GM10266 (cell line): ENCODE results near the gene TOMM22.

Experiments
- DNase-seq: peaks from one replicate; pipeline ENCODE4 v3.0.0; 2012; ENCODE audit errors: extremely low spot score
- TF ChIP-seq, protein P1 (sequence below): IDR thresholded peaks from 2 replicates; pipeline ENCODE4 v1.5.1; 2012; ENCODE audit warnings: mild to moderate bottlenecking, low read depth; ENCODE audit not compliant: control insufficient read depth, insufficient read depth; ENCODE audit errors: missing control alignments

Gene TOMM22

DNA sequence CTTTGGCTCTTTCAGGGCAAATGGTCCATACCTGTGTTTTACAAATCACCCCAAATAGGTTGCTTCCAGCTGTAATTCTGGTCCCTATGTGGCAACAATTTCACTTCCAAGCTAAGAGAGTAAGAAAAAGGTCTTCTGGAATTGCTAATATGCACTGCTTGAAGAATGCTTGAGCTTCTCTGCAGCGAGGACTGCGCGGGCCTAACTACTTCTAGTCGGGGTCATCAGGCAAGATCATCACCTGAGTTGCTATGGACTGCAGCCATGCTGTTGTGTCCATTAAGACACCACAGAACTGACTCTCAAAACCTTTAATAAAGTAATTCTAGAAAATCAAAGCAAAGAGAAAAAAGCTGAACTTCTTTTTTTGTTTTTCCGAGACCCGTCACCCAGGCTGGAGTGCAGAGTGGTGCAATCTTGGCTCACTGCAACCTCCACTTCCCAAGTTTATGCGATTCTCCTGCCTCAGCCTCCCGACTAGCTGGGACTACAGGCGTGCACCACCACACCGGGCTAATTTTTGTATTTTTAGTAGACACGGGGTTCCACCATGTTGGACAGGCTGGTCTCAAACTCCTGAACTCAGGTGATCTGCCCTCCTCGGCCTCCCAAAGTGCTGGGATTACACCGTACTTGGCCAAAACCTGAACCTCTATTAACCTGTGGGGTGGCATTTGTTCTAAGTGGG lies 16.8 kb downstream of the TOMM22 start:
- TF ChIP-seq, protein P1, sequence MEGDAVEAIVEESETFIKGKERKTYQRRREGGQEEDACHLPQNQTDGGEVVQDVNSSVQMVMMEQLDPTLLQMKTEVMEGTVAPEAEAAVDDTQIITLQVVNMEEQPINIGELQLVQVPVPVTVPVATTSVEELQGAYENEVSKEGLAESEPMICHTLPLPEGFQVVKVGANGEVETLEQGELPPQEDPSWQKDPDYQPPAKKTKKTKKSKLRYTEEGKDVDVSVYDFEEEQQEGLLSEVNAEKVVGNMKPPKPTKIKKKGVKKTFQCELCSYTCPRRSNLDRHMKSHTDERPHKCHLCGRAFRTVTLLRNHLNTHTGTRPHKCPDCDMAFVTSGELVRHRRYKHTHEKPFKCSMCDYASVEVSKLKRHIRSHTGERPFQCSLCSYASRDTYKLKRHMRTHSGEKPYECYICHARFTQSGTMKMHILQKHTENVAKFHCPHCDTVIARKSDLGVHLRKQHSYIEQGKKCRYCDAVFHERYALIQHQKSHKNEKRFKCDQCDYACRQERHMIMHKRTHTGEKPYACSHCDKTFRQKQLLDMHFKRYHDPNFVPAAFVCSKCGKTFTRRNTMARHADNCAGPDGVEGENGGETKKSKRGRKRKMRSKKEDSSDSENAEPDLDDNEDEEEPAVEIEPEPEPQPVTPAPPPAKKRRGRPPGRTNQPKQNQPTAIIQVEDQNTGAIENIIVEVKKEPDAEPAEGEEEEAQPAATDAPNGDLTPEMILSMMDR = no peak
- DNase-seq = no peak

DNA sequence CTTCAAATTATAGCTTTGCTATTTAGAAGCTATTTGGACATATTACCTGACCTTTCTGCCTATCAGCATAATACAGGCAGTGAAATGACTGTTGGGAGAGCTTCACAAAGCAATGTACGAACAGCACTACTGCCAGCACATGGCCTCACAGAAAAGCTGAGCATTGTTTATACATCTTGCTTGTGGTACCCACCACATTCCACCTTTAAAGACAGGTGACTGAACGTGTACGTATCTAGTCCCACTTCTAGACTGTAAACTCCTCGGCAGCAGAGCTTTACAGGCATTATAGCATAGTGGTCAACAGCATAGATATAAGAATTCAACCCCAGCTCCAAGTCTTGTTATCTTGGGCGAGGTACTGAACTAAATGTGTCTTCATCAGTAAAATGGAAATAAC lies 17.4 kb downstream of the TOMM22 start:
- TF ChIP-seq, protein P1 = no peak
- no peak for DNase-seq

DNA sequence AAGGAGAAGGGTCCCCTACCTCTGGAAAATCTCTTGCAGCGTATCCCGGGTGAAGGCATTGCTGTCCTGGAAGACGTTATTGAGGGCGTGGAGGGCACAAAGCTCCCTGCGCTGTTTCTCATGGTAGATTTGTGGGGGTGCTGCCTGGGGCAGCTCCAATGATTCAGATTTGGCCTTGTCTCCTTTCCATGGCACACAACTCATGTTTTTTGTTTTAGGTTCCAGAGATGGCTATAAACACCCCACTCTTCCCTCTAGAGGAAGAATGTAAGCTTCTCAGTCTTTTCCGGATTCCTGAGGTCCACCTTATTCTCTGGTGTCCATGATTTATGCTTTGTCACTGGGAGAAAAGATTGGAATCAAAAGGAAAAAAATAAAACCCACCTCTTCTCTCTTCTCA lies 18.0 kb downstream of the TOMM22 start:
- TF ChIP-seq, protein P1 = no peak
- no peak for DNase-seq

DNA sequence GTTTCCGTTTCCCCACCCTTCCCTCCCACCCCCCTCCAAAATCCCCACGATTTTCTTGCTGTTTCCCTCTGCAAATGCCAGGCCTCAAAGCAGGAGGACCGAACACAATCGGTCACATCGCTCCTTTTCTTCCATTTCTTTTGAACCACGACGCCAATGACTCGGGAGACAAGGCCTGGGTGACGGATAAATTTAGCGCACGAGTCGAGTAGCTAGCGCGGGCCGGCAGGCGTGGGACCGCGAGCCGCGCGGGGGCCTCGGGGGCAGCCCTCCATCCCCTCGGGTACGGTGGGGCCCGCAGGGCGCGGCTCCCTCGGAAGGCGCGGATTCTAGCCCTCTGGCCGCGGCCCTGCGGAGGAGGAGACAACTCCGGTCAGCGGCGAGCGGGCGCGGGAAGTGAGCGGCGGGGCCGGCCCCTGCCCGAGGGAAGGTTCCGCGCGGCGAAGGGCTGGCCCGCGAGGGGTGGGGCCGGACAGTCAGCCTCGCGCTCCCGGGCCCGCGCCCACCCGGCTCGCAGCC lies 18.6 kb downstream of the TOMM22 start:
- no peak for DNase-seq
- TF ChIP-seq, protein P1 = no peak

DNA sequence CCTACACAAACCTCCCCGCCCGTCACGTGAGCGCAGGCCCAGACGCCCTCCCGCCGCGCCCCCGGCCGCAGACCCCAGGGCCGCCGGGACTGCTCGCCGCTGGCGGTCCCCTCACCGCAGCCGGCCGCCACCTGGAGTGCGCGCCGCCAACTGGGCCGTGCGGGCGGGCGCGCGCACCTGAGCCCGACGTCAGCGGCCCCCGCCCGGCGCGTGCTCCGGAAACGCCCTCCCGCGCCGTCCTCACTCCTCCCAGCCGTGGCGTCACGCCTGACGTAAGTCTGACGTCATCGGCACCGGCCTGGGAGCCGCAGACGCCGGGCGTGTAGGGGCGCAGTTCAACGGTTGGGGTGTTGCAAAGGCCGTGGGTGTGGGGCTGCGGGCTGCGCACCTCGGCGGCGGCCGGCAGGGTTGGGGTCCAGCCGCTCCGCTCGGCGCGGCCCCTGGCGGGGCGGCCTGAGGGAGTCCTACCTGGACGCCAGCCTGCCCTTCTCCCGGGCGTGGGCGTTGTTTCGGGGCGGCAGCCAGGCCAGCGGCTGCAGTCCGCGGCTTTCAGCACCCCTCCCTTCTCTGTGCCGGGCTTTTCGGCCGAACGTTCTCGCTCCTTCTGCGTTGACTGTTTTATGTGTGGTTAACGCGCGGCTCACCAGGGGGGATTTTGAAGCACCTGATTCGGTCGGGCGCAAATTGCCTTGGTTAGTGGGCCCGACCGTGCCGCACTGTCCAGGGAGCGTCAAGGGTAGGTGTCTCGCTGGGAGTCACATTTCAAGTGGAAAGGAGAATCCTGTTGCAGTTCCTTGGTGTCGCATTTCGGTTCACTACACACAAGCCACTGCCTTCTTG lies 19.3 kb downstream of the TOMM22 start, which contains the start of gene JOSD1:
TSS of gene JOSD1 (minus strand) at position 155 of the 840 bp plus-strand sequence. CDS start 956 bp downstream, outside the sequence.
- peak; percentile 99 for DNase-seq
- TF ChIP-seq, protein P1 = no peak

DNA sequence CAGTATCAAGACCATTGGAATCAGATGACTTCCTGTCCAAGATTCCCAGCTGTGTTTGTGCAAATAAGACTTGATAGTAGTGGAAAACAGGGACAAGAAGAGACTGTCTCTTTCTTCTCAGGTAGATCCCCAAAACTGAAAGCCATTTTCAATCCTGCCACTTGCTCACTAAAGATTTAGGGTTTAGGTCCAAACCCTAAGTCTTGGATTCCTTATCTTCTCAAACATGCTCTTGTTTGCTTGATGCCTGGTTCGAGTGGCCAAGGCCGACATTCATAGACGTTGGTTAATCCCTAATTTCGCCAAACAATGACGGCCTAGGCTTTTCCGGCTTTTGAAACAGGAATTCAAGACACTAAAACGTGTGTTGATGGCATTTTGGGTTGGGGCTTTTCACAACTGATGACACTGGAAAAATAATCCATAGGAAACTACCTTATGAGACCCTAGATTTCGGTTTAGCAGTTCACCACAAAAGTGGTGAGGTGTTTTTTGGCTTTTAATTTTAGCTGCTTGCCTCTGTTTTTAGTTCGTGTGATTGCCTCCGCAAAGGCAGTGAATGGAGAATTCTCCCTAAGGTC lies 23.0 kb downstream of the TOMM22 start:
- no peak for DNase-seq
- TF ChIP-seq, protein P1 = no peak
